Adrenal gland (tissue), 12 donors: ENCODE data around the gene SYNE2. TPM values are rescaled to one million over a fixed set of nuclear protein-coding genes. Genes with fewer than 3 reads are reported as not detected.

Source experiments
- DNase-seq, 7 donors: peaks; one replicate each; pipeline ENCODE4 v3.0.0-alpha.2; 2019 to 2020
- H3K27ac ChIP-seq, 5 donors: fragments of 200-600 bp; sonication (generic) in 4 of 5; 1 replicate in 3 of 5; 2 replicates in 2 of 5; pipeline versions ENCODE4 v1.5.1 to v1.8.0; 2016 to 2020; ENCODE audit warnings: mild to moderate bottlenecking in 1 of 5
- H3K27me3 ChIP-seq: fragments of 200-600 bp; 2 replicates; pipeline ENCODE4 v1.8.0; 2021
- H3K36me3 ChIP-seq, 2 donors: fragments of 200-600 bp; replicated peaks in 1 of 2; 1 replicate in 1 of 2; 2 replicates in 1 of 2; pipeline versions ENCODE4 v1.5.1 to v1.8.0; 2018 to 2022
- H3K4me1 ChIP-seq, 2 donors: fragments of 200-600 bp; replicated peaks in 1 of 2; 1 replicate in 1 of 2; 2 replicates in 1 of 2; pipeline versions ENCODE4 v1.5.1 to v1.8.0; 2018 to 2021
- H3K4me3 ChIP-seq, 4 donors: fragments of 200-600 bp; sonication (generic) in 3 of 4; one replicate each; pipeline ENCODE4 v1.5.1; 2016 to 2018
- H3K9me3 ChIP-seq, 3 donors: fragments of 200-600 bp; sonication (generic) in 1 of 3; replicated peaks in 1 of 3; 1 replicate in 2 of 3; 2 replicates in 1 of 3; pipeline versions ENCODE4 v1.5.1 to v1.8.0; 2016 to 2021
- CTCF ChIP-seq, 6 experiments: fragments of 450-650 bp in 4 of 6; fragments of 200-600 bp in 2 of 6; sonication (generic) in 1 of 6; IDR thresholded peaks; 1 replicate in 5 of 6; 2 replicates in 1 of 6; pipeline versions ENCODE4 v1.5.1 to v1.8.0; 2016 to 2021; ENCODE audit warnings: antibody characterized with exemption in 6 of 6, mild to moderate bottlenecking in 2 of 6, moderate library complexity in 1 of 6
- POLR2A ChIP-seq, 2 donors: fragments of 450-650 bp; IDR thresholded peaks; one replicate each; pipeline ENCODE4 v1.6.1; 2017; ENCODE audit warnings: antibody characterized with exemption in 2 of 2, mild to moderate bottlenecking in 2 of 2, moderate library complexity in 1 of 2
- WGBS, 4 donors: extraction: QIAGEN DNeasy Blood & Tissue Kit in 2 of 4; methylation state at CpG; one replicate each; pipeline versions ENCODE4 v1.1.5 to v1.1.7; 2013 to 2017; 5-methylcytosine and 5-hydroxymethylcytosine counted together
- intact Hi-C, 2 donors: fragments of 100-400 bp; cut with DNase I; formaldehyde crosslinking; loops; one replicate each; pipeline versions ENCODE4 v1.14.1 to v1.15.0; 2022 to 2023
- polyA plus RNA-seq, 3 donors: library from polyadenylated mRNA; stranded (reverse); fragments of 200-250 nt in 2 of 3; fragments of 350-450 nt in 1 of 3; fragmentation: Illumina TruSeq in 1 of 3; extraction: RNeasy Lipid Tissue Mini Kit (QIAGEN cat#74804) in 1 of 3; gene quantifications; one replicate each; pipeline ENCODE4 v1.2.3, GENCODE V29; 2013 to 2014
- total RNA-seq, 9 donors: library from RNA; depleted of rRNA in 4 of 9; stranded (reverse); fragments of >200 nt in 4 of 9; fragments of 120-200 nt in 1 of 9; fragmentation: NEBNext Ultra II Directional in 1 of 9; extraction: Animal tissue kit (Norgen Biotek cat#: 25700) in 1 of 9; gene quantifications; one replicate each; pipeline versions ENCODE4 v1.1.0 to v1.2.4, GENCODE V29; 2013 to 2023
- donor health status: healthy with polysubstance abuse.
- donor health status: Bipolar disorder and iron deficiency.
- donor health status: DM: yes; HTN: yes; CAD: no.
- donor health status: DM: no; HTN: no; CAD: no.
- donor health status: DM: no; HTN: no; CAD: no.
- donor health status: DM: yes; HTN: yes; CAD: no.

The SYNE2 gene
- total and polyA plus RNA-seq, 12 donors, result 21.4 to 140 (median 56.1) TPM

- no peaks in the 10 kb centered on the region for H3K9me3 ChIP-seq
- no peak for DNase-seq
- TF ChIP-seq POLR2A (IDR thresholded peaks at IDR 0.05) (no peak), CTCF (IDR thresholded peaks at IDR 0.05) (no peak)
- H3K4me1 ChIP-seq, result peaks cover 25 to 51% of the 10 kb centered on the region in 2 donors
- no peak overlapping the region for H3K4me3 ChIP-seq
- WGBS, 4 donors, result 55 to 62% (median 60%) methylated on average over 4 of the region's 4 CpGs
- no peaks in the 10 kb centered on the region for H3K27me3 ChIP-seq
- no peaks in the 10 kb centered on the region for H3K36me3 ChIP-seq
- intact Hi-C loops, result no loop called here
- H3K27ac ChIP-seq, result peak overlapping the region; percentile 23 to 76 (median 67)
Observed at GRCh38 chr14:64248689-64249088, 395.9 kb downstream of the SYNE2 start.

GRCh38 chr14:64249363-64249762, 396.6 kb downstream of the SYNE2 start:
- H3K9me3 ChIP-seq, result no peaks in the 10 kb centered on the region
- H3K4me3 ChIP-seq, result no peak overlapping the region
- H3K27ac ChIP-seq, result peak overlapping the region; percentile 19 to 76 (median 67)
- no peak for TF ChIP-seq POLR2A (IDR thresholded peaks at IDR 0.05)
- no peak for TF ChIP-seq CTCF (IDR thresholded peaks at IDR 0.05)
- peak in 3 of 7 donors; percentile 56 to 68 (median 67) for DNase-seq
- intact Hi-C loops, result no loop called here
- peaks cover 20 to 47% of the 10 kb centered on the region in 2 donors for H3K4me1 ChIP-seq
- H3K36me3 ChIP-seq, result no peaks in the 10 kb centered on the region
- H3K27me3 ChIP-seq, result no peaks in the 10 kb centered on the region
- WGBS, 4 donors, result 23 to 37% (median 29%) methylated on average over 7 of the region's 7 CpGs

- DNase-seq, result no peak
- Histone ChIP-seq H3K9me3 (no peaks in the 10 kb centered on the region), H3K4me1 (peaks cover 13 to 24% of the 10 kb centered on the region in 2 donors), H3K27ac (no peak overlapping the region), H3K36me3 (peaks cover 0 to 4% of the 10 kb centered on the region in 2 donors), H3K27me3 (no peaks in the 10 kb centered on the region), H3K4me3 (no peak overlapping the region)
- TF ChIP-seq POLR2A (IDR thresholded peaks at IDR 0.05) (no peak), CTCF (IDR thresholded peaks at IDR 0.05) (no peak)
- intact Hi-C loops, result no loop called here
- WGBS, 4 donors, result 54 to 62% (median 60%) methylated on average over 3 of the region's 3 CpGs
Observed at GRCh38 chr14:64253672-64254071, 400.9 kb downstream of the SYNE2 start.

- TF ChIP-seq POLR2A (IDR thresholded peaks at IDR 0.05), result no peak
- TF ChIP-seq CTCF (IDR thresholded peaks at IDR 0.05), result no peak
- no peaks in the 10 kb centered on the region for H3K9me3 ChIP-seq
- intact Hi-C loops, result no loop called here
- peaks cover 0 to 12% of the 10 kb centered on the region in 2 donors for H3K36me3 ChIP-seq
- no peak overlapping the region for H3K4me3 ChIP-seq
- H3K27me3 ChIP-seq, result no peaks in the 10 kb centered on the region
- no peak overlapping the region for H3K27ac ChIP-seq
- DNase-seq, result no peak
- 88 to 100% (median 94%) methylated on average over 1 of the region's 1 CpG for WGBS, 4 donors
- peaks cover 0 to 3% of the 10 kb centered on the region in 2 donors for H3K4me1 ChIP-seq
Observed at GRCh38 chr14:64255756-64256155, 403.0 kb downstream of the SYNE2 start.
